ENCODE measurements around the gene CAMK1D. TPM values are rescaled to one million over a fixed set of nuclear protein-coding genes. Genes with fewer than 3 reads are reported as not detected.

CAMK1D gene
- total RNA-seq, 1 donor from 2014 or later, result 22.5 TPM

- no peaks in the 10 kb centered on the region for H3K36me3 ChIP-seq
- DNase-seq (no peak), ATAC-seq (no peak)
- TF ChIP-seq, protein P1, sequence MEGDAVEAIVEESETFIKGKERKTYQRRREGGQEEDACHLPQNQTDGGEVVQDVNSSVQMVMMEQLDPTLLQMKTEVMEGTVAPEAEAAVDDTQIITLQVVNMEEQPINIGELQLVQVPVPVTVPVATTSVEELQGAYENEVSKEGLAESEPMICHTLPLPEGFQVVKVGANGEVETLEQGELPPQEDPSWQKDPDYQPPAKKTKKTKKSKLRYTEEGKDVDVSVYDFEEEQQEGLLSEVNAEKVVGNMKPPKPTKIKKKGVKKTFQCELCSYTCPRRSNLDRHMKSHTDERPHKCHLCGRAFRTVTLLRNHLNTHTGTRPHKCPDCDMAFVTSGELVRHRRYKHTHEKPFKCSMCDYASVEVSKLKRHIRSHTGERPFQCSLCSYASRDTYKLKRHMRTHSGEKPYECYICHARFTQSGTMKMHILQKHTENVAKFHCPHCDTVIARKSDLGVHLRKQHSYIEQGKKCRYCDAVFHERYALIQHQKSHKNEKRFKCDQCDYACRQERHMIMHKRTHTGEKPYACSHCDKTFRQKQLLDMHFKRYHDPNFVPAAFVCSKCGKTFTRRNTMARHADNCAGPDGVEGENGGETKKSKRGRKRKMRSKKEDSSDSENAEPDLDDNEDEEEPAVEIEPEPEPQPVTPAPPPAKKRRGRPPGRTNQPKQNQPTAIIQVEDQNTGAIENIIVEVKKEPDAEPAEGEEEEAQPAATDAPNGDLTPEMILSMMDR (IDR thresholded peaks at IDR 0.05), result no peak
- H3K9me3 ChIP-seq, result no peaks in the 10 kb centered on the region
- H3K27me3 ChIP-seq (ENCODE audit: low read depth), result no peaks in the 10 kb centered on the region
- intact Hi-C loops (cut with DNase I), result no loop called here
- H3K4me1 ChIP-seq, result peaks cover 14% of the 10 kb centered on the region
- H3K4me3 ChIP-seq, result no peak overlapping the region
- H3K27ac ChIP-seq, result no peak overlapping the region
These were observed 69.4 kb downstream of the CAMK1D start for GRCh38 chr10:12418725-12419261.

DNA sequence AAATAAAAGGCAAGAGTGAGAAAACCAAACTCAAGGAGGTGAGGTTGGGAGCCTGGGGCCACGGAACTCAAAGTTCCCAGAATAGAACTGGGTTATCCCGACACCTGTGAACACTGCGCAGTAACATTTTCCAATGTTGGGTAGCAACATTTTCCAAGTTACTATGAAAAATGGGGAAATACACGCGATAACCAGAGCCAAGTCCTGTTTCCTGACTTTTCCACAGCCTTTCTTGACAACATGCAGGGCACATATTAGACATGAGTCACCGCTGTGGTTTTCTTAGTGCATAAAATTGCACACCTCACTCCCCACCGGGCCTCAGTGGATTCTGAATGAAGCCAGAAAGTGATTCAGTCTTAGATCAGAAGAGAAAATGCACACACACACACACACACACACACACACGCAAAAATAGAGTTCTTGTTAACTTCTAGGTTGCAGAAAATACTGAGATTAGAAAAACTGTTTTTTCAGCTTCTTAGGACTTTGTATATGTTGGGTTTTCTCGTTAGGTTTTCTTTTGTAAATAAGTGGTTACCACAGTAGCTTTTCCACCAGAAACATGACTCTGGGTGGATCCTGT, 70.0 kb downstream of the CAMK1D start:
- Histone ChIP-seq H3K27ac (no peak overlapping the region), H3K9me3 (no peaks in the 10 kb centered on the region), H3K27me3 (ENCODE audit: low read depth) (no peaks in the 10 kb centered on the region), H3K36me3 (no peaks in the 10 kb centered on the region), H3K4me1 (peaks cover 14% of the 10 kb centered on the region), H3K4me3 (no peak overlapping the region)
- intact Hi-C loops (cut with DNase I), result no loop called here
- DNase-seq, result no peak
- peak in 1 of 2 donors; percentile 35 for ATAC-seq
- TF ChIP-seq, protein P1 (IDR thresholded peaks at IDR 0.05), result no peak

DNA sequence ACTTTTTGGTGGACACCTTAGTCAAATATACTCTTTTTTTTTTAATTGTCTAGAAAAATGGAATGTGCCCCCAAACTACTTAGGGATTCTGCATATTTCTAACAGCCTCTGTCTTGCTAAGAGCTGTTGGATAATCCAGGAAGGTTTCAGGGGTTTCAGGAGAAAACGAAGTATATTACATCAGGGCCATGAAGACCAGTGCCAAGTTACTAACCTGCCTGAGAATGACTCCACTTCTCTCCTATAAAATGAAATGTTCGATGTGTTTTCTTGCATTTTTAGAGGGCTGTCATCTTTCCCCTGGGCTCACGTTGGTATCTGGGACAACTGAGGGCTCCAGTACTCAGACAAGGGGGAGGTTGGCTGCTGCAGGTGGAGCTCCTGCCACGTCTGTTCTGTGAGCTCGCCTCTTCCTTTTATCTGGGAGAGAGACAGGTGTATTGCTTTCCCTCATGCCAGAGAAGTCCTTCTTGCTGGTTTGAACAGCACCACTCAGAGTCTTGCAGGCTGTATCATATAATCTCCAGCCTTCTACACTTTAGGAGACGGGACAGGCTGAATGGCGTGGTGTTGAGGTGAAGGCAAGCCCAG, 71.3 kb downstream of the CAMK1D start:
- H3K4me1 ChIP-seq, result peaks cover 14% of the 10 kb centered on the region
- no peak overlapping the region for H3K27ac ChIP-seq
- DNase-seq, result no peak
- H3K27me3 ChIP-seq (ENCODE audit: low read depth), result no peaks in the 10 kb centered on the region
- H3K36me3 ChIP-seq, result no peaks in the 10 kb centered on the region
- no peak overlapping the region for H3K4me3 ChIP-seq
- TF ChIP-seq, protein P1 (IDR thresholded peaks at IDR 0.05), result no peak
- no peak for ATAC-seq
- intact Hi-C loops (cut with DNase I), result no loop called here
- H3K9me3 ChIP-seq, result no peaks in the 10 kb centered on the region

GRCh38 chr10:12422189-12422588, 72.8 kb downstream of the CAMK1D start:
- no peaks in the 10 kb centered on the region for H3K36me3 ChIP-seq
- H3K27me3 ChIP-seq (ENCODE audit: low read depth), result no peaks in the 10 kb centered on the region
- no peak for DNase-seq
- ATAC-seq, result no peak
- H3K4me1 ChIP-seq, result peaks cover 4% of the 10 kb centered on the region
- no peaks in the 10 kb centered on the region for H3K9me3 ChIP-seq
- TF ChIP-seq, protein P1 (IDR thresholded peaks at IDR 0.05), result no peak
- intact Hi-C loops (cut with DNase I), result no loop called here
- no peak overlapping the region for H3K27ac ChIP-seq
- no peak overlapping the region for H3K4me3 ChIP-seq

DNA sequence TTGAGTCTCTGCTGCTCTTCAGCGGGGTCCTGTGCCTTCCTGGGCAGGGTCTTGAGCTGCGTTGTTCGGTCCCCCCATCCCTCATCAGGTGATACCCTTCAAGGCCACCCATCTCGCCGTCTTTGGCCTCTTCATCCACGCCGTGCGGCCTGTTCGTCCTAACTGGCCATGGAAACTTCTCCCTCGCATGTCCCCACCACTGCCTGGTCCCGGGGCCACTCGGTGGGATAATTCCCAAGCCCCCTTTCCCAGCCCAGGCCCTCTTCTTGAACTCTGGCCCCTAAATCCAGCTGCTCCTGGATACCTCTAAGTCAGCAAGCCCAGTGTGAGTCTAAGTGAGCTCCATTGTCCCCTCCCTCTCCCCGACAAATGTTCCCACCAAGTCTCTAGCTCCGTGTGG, 74.5 kb downstream of the CAMK1D start:
- no peaks in the 10 kb centered on the region for H3K36me3 ChIP-seq
- H3K4me3 ChIP-seq, result no peak overlapping the region
- H3K4me1 ChIP-seq, result no peaks in the 10 kb centered on the region
- H3K27me3 ChIP-seq (ENCODE audit: low read depth), result no peaks in the 10 kb centered on the region
- DNase-seq, result no peak
- no peaks in the 10 kb centered on the region for H3K9me3 ChIP-seq
- intact Hi-C loops (cut with DNase I), result no loop called here
- no peak overlapping the region for H3K27ac ChIP-seq
- TF ChIP-seq, protein P1 (IDR thresholded peaks at IDR 0.05), result no peak
- no peak for ATAC-seq
